Left renal pelvis (tissue), 4 donors: ENCODE data around the gene GPR153. TPM values are rescaled to one million over a fixed set of nuclear protein-coding genes. Genes with fewer than 3 reads are reported as not detected.

Experiments used
- DNase-seq, 4 donors: peaks; one replicate each; pipeline ENCODE4 v3.0.0-alpha.2; 2013; ENCODE audit warnings: low read depth in 4 of 4, low spot score in 3 of 4
- polyA plus RNA-seq, 4 donors: library from polyadenylated mRNA; unstranded; fragments of 120-200 nt; gene quantifications; one replicate each; pipeline ENCODE4 v1.2.1, GENCODE V29; 2013; ENCODE audit not compliant: insufficient read length in 4 of 4

Gene GPR153
- polyA plus RNA-seq, 4 donors: 6.3 to 7.9 (median 7.5) TPM

DNA sequence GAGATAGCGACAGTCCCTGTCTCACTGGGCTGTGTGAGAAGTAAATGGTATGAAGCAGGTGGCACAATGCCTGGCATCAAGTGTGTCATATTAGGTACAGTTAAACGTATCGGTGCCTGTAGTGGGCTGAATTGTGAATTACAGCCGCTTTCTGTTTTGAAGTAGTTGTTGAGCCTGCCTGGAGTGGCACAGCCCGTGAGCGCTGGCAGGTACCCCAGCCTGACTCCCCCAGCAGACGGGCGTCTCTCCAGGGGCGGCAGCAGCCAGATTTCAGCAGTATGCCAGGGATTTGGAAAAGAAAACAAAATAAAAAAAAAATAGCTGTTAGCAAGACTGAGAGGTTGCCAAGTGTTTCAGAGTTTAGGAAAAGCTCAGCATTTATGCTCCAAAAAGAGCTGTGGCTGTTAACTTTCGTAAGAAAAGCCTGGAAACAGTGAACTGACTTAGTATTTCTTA, 26.6 kb upstream of the GPR153 start:
- no peak for DNase-seq

DNA sequence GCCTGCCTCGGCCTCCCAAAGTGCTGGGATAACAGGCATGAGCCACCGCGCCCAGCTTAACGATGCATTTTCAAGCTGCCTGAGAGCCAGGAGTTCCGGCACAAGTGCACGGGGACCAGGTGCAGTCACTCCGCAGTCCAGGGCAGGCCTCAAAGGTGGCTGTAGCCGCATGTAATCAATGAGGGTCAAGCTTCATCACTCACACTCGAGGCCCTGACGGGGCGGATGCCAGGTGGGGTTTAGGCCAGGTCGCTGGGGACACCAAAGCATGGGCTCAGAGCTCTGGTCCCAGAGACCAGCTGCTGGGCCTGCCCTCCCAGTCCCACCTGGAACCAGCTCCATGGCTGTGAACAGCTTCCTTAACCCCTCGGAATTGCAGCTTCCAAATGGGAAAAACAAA, 26.1 kb upstream of the GPR153 start:
- DNase-seq: no peak

DNA sequence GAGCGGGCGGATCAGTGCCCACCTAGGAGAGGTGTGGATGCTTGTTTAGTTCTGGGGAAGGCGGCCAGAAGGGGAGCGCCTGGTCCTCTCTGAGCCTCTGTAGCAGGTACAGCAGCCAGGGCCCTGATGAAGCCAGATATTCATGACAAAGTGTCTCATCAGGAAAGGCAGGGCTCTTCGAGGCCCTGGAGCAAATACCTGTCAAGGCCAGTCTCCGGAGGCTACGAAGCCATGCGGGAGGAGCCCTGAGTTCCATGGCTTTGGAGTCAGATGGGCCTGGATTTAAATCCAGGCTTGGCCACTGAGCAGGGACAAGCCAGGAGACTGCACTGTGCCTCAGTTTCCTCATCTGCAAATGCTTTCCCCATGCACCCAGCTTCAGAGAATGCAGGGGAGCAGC, 25.4 kb upstream of the GPR153 start:
- no peak for DNase-seq

DNA sequence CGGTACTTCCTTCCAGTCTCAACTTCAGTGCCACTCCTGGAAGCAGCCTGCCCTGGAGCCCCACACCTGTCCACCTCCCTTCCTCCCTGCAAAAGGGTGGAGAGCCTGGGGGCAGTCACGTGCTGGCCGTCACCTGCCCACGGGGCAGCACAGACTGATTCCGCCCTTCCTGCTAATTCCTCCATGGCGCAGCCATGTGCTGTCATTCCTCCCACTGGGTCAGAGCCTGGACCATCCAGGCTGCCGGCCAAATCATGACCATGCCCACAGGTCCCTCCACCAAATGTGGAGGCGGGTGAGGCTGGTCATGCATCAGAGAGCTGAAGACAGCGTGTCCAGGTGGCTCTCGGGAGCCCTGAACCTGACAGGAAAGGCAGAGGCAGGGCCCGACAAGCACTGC, 24.4 kb upstream of the GPR153 start:
- no peak for DNase-seq

DNA sequence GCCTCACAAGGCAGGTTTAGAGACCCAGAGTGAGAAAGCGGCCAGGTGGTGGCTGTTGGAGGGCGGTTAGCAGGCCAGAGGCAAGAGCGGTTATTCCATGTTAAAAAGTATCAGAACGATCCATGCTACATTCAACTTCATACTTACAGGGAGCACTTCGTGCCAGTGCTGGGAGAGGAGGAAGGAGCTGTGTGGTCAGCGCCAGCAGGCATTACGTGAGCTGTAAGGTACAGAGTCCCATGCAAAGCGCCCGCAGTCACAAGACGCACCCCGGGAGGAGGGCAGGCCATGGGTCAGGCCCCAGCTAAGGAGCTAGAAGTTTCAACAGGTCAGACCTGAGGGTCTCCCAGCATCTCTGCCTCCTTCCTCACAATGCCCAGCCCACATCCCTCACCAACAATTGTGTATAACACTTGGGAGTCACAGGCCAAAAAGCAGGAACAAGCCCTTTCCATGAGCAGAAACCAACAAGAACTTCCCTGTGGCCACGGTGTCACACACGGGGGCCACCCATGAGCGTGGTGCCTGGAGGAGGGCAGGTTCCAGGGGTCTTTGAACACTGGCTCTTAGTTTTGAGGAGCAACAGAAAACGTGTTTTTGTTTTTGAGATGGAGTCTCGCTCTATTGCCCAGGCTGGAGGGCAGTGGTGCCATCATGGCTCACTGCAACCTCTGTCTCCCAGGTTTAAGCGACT, 21.8 kb upstream of the GPR153 start:
- DNase-seq: no peak

DNA sequence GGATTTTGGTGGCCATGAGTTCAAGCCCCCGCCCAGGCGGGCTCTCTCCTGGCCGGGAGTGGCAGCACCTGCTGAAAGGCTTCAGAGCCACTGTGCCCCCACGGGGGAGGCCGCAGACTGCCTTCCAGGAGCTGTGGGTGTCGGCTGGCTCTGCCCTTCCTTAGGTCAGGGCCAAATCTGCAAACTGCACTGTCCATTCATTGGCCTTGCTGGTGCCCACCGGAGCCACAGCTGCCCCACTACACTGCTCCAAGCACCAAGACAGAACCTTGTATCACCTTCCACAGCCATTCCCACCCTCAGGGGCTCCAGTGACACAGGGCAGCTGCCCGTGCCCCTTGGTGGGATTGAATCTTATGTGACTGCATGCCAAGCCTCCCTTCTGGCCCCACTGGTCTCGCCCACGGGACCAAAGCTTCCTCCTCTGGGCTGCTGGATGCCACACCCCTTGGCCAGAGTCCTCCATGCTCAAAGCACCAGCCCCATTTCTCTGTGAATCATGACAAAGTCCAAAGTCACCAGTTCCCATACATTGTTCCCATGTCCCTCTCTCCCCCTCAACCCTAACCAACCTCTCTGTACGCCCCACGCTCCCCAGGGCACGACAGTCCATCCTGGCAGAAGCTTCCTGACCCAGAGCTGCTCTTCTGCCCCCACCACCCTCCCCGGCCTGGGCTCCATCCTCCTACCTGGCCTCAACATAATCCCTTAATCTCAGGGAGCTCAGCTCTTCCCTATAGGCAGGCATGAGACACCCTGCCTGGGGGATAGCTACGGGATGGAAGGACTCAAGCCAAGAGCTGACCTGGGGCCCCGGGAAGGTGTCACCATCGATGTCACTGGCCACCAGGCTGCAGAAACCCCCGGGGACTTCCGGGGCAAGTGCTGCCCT, 20.9 kb upstream of the GPR153 start:
- DNase-seq: no peak

DNA sequence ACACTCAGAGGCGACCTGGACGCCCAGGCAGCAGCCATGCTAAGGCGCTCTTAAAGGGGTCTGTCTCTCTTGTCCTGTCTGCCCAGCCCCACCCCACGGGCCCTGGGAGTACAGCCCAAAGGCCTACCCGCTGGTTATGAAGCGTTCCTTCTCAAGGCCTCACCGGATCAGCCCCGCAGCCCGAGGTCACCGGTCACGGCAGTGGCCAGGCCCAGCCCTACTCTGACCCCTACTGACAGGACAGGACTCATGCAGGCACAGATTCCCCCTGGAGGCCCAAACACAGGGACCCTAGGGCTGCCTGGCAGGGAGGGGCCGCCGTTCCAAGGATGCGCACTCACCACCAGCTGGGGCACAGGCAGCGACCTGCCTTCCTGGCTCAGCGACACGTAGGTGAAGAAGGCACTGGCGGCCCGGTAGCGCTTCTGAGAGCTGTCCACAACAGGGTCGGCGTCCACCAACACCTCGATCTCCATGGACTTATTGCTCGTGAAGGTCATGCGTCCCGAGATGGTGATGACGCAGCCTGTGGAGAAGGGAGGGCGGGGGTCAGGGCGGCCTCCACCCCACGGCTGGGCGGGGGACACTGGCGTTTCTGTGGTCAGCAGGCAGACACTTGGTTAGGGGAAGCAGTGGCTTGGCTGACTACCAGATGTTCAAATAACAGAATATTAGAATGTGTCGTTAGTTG, 20.0 kb upstream of the GPR153 start:
- DNase-seq: no peak

DNA sequence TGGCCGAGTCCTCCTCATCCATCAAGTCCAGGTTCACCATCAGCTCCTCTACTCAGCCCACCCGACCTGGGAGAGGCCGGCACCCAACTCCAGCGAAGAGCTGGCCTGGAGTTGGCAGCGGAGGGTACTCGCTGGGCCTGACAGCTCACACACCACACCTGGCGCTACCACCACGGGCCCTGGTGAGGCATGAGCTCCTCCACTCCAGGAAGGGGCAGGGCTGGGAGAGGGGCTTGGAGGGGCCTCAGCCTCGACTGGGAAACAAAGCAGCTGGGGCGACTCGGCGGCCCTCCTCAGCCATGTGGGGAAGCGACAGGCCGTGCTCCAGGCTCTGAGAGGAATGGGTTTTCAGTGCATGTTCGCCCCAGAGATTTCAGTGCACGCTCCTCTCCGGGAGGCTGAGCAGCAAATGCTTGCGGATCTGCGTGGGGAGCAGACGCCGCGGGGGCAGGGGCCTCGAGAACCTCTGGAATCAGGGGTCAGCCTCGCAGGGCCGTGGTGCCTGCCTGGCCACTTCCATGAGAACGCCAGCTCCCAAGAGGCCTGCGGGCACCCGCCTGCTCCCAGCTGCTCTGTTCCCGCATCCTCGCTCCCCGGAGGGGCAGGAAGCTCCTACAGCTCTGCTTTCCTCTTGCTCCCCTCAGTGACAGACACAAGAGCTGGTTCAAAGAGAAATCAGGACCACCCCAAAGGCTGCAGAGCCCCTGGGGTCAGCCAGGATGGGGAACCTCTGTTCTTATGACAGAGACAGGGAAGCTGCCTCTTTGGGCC, 18.9 kb upstream of the GPR153 start:
- DNase-seq: no peak

DNA sequence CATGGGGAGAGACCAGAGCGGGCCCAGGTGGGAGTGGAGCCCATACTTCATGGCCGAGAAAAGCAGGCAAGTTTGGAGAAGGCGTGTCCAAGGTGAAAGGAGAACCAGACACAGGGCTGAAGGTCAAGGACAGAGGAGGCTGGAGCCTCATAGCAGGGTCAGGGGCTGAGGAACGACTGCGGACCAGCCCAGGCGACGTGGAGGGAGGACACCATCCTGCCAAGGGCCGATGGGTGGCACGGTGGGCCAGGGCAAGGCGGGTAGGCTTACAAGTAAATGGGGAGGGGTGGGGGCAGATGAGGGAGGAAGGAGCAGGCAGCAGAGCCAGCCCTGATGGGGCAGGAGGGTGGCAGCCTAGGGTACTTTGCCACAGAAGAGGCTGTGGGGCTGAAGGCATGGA, 18.2 kb upstream of the GPR153 start:
- no peak for DNase-seq

DNA sequence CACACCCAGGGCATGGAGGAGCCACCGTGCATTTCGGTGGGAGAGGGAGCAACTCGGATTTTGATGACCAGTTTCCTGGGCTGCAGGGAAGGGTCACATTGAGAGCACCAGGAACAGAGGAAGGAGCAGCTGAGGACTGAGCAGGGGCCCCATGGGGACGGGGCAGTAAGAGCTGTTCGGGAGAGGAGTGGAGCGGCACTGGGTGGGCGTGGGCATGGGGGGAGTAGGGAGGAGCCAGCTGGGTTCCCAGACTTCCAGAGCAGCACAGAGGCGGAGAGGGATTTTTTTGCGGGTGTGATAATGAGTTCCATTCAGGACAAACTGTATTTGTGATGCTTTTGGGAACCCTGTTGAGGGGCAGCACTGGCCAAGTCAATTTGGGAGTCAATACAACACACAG, 17.4 kb upstream of the GPR153 start:
- no peak for DNase-seq

DNA sequence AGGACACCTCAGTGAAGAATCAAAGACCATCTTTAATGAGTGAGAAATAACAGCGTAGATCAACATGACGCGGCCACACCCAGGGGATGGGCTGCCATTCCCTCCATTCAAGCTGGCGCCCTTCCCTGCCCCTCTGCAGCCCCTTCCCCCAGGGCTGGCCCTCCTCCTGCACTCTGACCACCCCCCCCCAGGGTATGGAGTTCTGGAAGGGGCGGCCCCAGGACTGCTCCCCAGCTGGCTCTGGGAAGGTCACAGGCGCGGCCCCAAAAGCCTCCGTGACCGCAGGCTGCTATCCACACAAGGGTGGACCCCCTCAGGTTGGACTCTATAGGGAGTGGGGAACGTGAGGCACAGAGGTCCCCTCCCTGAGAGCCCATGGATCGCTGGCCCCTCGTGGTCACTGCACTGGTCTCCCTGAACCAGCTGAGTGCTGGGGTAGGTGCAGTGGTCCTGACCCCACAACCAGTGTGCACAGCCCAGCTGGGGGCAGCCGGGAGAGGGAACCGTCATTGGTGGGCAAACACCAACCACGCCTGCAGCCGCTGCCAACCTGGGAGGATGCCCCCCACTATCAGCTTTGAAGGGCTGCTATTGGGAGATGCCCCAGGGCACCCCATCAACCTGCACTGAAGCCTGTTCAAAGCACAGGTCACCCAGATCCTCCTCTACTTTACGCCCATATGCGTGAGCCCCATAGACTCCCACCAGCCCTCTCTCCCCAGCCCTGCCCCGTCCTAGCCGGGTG, 16.1 kb upstream of the GPR153 start:
- DNase-seq: no peak

DNA sequence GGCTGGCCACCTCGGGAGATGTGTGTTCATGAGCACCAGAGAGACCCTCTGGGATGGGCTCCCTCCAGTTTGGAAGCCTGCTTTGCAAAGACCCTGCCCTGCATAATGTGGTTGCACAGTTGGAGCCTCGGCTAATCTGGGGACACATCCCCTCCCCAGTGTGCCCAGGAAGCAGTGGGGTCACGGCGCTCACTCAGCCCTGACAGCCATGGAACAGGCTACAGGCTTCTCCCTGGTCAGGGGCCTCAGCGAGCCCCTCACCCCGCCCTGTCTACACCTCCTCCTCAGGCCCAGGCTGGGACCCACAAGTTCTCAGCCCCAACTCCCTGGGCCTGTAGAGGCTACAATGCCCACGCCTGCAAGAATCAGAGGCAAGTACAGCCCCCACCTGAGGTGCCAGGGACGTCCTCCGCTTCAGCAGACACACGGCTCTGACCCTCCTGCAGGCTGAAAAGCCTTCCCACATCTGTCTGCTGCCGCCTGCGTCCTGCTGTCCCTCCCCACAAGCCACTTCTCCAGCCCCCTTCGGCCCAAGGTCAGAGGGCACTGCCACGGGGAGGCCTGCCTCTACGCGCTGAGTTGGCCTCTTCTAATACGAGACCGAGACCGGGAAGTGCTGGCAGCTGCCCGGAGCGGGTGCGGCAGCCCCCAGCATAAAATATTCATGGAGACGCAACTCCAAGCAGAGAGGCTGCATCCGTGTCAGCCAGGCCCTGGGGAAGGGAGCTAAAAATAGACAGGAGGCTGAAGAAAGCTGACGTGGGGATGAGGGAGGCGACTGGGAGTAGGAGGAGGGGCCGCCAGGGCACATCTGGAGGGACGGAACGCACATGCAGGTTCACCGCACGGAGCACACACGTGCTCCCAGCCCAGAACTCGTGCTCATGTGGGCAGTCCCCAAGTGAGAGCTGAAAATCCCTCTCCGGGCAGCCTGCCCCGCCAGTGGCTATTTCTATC, 15.2 kb upstream of the GPR153 start:
- peak in 3 of 4 donors; percentile 60 to 69 (median 64) for DNase-seq

DNA sequence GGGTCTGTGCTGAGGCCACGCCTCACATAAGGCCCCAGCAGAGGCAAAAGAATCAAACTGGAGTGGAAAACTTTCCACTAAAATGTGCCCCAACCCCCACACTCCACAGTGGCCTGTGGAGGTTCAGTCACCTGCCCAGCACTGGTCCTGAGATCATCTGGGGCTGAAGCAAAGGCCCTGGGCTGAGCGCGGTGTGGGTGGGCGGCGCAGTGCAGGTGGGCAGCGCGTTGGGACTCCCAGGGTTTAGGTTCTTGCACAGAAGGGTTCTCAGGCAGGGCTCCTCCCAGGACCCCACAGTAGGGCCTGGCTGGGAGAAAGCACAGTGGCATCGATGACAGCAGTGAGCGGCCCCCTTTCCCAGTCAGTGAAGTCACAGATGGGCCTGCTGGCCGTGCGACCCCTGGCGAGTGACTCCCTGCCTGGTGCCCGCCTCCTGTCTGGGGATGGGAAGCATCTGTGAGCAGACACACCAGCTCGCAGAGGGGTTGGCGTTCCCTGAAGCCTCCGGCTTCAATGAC, 13.8 kb upstream of the GPR153 start:
- no peak for DNase-seq

DNA sequence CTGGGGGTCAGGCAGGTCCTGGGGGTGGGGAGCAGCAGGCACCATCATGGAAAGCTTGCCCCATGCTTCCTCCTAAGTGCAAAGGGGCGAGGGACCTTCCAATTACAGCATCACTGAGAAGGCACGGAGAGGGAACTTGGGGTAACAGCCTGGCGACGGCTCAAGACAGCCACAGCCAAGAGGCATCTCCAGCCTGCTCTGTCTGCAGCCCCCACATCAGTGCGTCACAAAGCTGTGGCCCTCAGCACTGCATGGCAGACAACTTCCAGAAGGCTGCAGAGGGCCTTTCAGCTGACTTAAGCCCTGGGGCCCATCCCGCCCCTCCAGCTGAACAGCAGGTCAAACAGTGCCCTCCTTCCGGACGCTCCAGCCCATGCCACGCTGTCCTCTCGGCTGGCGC, 13.2 kb upstream of the GPR153 start:
- no peak for DNase-seq

DNA sequence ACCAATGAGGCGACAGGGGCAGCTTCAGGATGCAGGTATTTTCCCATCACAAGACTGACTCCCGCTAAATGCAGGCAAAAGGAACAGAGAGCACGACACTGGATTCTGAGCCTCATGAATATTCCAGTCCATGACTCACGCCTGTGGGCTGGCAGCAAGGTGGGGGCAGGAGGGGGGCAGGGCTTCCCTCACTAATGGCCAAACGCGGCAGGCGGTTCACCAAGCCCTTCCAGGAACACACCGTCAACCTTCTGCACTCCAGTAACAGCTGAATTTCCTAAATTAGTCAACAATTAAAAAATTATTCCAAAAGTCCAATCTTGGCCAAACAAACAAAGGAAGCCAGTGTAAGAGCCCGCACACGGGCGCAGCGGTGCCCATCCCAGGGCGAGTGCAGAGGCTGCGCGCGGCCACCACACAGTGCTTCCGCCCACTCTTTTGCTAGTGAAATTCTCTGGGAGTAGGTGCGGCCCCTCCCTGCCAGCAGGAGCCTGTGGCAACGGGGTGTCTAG, 12.5 kb upstream of the GPR153 start:
- DNase-seq: no peak

DNA sequence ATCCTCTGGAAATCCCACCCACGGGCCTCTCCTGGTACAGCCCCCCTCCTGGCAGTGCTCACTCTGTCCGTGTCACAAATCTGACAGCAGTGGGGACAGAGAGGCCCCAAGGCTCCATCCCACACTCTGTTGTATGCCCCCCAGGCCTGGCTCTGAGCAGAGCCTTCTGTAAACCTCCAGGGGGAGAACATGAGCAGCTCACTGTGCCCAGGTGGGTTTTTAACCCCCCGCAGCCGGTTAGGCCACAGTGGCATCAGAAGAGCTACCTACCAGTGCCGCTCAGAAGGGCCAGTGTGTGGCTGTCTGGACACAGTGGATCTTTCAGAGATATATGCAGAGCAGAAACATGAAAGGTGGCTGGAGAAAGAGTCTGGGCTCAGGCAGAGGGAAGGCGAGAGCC, 12.0 kb upstream of the GPR153 start:
- no peak for DNase-seq

DNA sequence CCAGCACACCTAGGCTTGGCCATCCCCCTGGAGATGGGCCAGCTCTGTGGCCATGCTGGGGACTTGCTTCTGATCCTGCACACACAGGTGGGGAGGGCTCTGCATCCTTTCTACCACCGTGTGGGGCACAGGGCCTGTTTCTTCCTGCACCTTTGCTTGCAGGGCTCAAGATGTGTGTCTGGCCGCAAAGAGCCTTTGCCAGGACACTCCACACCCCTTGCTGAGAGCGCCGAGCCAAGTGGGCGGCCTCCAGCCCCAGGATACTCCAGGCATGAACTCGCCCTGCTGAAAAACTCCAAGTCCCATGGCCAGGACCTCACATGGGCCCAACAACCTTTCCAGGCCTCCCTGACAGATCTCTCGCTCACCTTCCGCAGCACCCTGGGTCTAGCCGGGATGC, 11.6 kb upstream of the GPR153 start:
- no peak for DNase-seq

DNA sequence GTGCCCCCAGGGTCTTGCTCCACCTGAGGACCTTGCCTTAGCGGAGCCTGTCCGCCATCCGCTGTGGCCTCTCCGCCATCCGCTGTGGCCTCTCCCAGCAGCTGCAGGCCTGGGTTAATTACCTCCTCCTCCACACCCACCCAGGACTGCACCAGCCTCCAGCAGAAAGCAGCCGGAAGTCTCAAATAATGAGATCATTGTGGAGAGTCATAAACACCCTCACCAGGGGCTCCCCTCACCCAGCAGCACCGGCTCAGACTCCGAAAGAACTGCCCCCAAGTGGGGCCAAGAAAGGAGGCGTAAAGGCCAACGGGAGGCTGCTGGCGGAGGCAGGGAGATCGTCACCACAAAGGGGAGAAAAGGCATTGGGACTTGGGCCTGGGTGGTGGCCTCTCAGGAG, 10.7 kb upstream of the GPR153 start:
- no peak for DNase-seq
